BE2C (cell line): ENCODE data around the gene CRMP1.

Experiments
- DNase-seq: peaks from one replicate; pipeline ENCODE4 v3.0.0-alpha.2; 2020
- H3K27me3 ChIP-seq: fragments of 250-450 bp; sonication (Bioruptor Pico); 2 replicates; pipeline ENCODE4 v1.5.1; 2020; ENCODE audit warnings: mild to moderate bottlenecking
- H3K36me3 ChIP-seq: fragments of 250-450 bp; sonication (Bioruptor Pico); 2 replicates; pipeline ENCODE4 v1.5.1; 2020; ENCODE audit warnings: mild to moderate bottlenecking
- H3K4me1 ChIP-seq: fragments of 250-450 bp; sonication (Bioruptor Pico); 2 replicates; pipeline ENCODE4 v1.5.1; 2020
- H3K4me3 ChIP-seq: 2 replicates; pipeline ENCODE4 v1.5.1; 2011; ENCODE audit warnings: low read depth, low read length
- H3K9me3 ChIP-seq: fragments of 250-450 bp; sonication (Bioruptor Pico); 2 replicates; pipeline ENCODE4 v1.5.1; 2020
- CTCF ChIP-seq: IDR thresholded peaks from 2 replicates; pipeline ENCODE4 v1.5.1; 2012; ENCODE audit warnings: mild to moderate bottlenecking, low read depth, low read length

The CRMP1 gene

GRCh38 chr4:5884796-5885195 lies 8.1 kb downstream of the CRMP1 start:
- H3K4me3 ChIP-seq: no peak overlapping the region
- H3K4me1 ChIP-seq: peaks cover 3% of the 10 kb centered on the region; the same call in 1 of the 2 replicates
- no peak for DNase-seq
- TF ChIP-seq CTCF: no peak
- H3K36me3 ChIP-seq: peaks cover 7% of the 10 kb centered on the region
- no peaks in the 10 kb centered on the region; the same call in 1 of the 2 replicates for H3K9me3 ChIP-seq
- H3K27me3 ChIP-seq: no peaks in the 10 kb centered on the region

- TF ChIP-seq CTCF: no peak
- H3K4me1 ChIP-seq: no peaks in the 10 kb centered on the region; the same call in 1 of the 2 replicates
- no peaks in the 10 kb centered on the region for H3K27me3 ChIP-seq
- no peak for DNase-seq
- no peak overlapping the region for H3K4me3 ChIP-seq
- peaks cover 7% of the 10 kb centered on the region for H3K36me3 ChIP-seq
- H3K9me3 ChIP-seq: no peaks in the 10 kb centered on the region; the same call in 1 of the 2 replicates
Observed at GRCh38 chr4:5883916-5884315, 9.0 kb downstream of the CRMP1 start.

- H3K4me1 ChIP-seq: no peaks in the 10 kb centered on the region; the same call in 1 of the 2 replicates
- no peaks in the 10 kb centered on the region for H3K27me3 ChIP-seq
- no peak for DNase-seq
- H3K4me3 ChIP-seq: no peak overlapping the region
- TF ChIP-seq CTCF: no peak
- peaks cover 7% of the 10 kb centered on the region for H3K36me3 ChIP-seq
- H3K9me3 ChIP-seq: no peaks in the 10 kb centered on the region; the same call in 1 of the 2 replicates
Observed at GRCh38 chr4:5882947-5883346, 9.9 kb downstream of the CRMP1 start.

- Histone ChIP-seq H3K36me3 (peaks cover 9% of the 10 kb centered on the region), H3K4me3 (no peak overlapping the region), H3K27me3 (no peaks in the 10 kb centered on the region), H3K9me3 (no peaks in the 10 kb centered on the region; the same call in 1 of the 2 replicates), H3K4me1 (no peaks in the 10 kb centered on the region; the same call in 1 of the 2 replicates)
- TF ChIP-seq CTCF: no peak
- no peak for DNase-seq
Observed at GRCh38 chr4:5881340-5881739, 11.5 kb downstream of the CRMP1 start.

- Histone ChIP-seq H3K36me3 (peaks cover 7% of the 10 kb centered on the region), H3K9me3 (no peaks in the 10 kb centered on the region; the same call in 1 of the 2 replicates), H3K4me3 (no peak overlapping the region), H3K4me1 (no peaks in the 10 kb centered on the region), H3K27me3 (no peaks in the 10 kb centered on the region)
- no peak for DNase-seq
- no peak for TF ChIP-seq CTCF
Observed at GRCh38 chr4:5878359-5878758, 14.5 kb downstream of the CRMP1 start.

DNA sequence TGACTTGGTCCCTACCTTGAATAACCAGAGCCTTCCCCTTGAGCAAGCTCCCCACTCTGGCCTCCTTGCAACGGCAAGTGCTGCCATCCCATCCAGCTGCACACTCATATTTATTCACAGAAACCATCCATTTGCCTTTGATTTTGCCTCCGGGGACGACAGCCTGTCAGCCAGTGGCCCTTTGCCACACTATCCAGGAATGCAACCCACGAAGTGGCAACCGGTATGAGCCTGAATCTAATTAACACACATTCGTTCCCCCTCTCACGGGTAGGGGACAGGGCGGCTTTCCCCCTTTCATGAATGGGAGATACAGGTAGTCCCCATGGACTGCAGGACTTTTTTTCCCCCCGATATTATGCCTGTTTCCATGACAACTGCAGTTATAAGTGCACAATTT lies 15.5 kb downstream of the CRMP1 start:
- DNase-seq: no peak
- Histone ChIP-seq H3K27me3 (no peaks in the 10 kb centered on the region), H3K36me3 (peaks cover 16% of the 10 kb centered on the region), H3K9me3 (peaks cover 4% of the 10 kb centered on the region; the same call in 1 of the 2 replicates), H3K4me3 (no peak overlapping the region), H3K4me1 (no peaks in the 10 kb centered on the region)
- no peak for TF ChIP-seq CTCF
